IMR-90 (cell line): Measurements from ENCODE around the gene MGAT4C.

Experiments
- CHD1 ChIP-seq: IDR thresholded peaks from 2 replicates; pipeline ENCODE4 v1.6.1; 2012; ENCODE audit warnings: low read depth, low read length, improper control_type of control experiment
- CTCF ChIP-seq: conservative IDR thresholded peaks from 2 replicates; pipeline ENCODE4 v1.5.1; 2012; ENCODE audit warnings: mild to moderate bottlenecking, low read depth, low read length, improper control_type of control experiment
- FOS ChIP-seq: fragments of 150-350 bp; IDR thresholded peaks from 2 replicates; pipeline ENCODE4 v1.6.1; 2016; ENCODE audit warnings: low read depth, low read length
- MAFK ChIP-seq: IDR thresholded peaks from 2 replicates; pipeline ENCODE4 v1.6.1; 2012; ENCODE audit warnings: low read depth, low read length, improper control_type of control experiment
- POLR2A ChIP-seq: IDR thresholded peaks from 2 replicates; pipeline ENCODE4 v1.6.1; 2012; ENCODE audit warnings: mild to moderate bottlenecking, low read depth, low read length
- RAD21 ChIP-seq: IDR thresholded peaks from 2 replicates; pipeline ENCODE4 v1.6.1; 2012; ENCODE audit warnings: low read length, improper control_type of control experiment
- RCOR1 ChIP-seq: IDR thresholded peaks from 2 replicates; pipeline ENCODE4 v1.6.1; 2012; ENCODE audit warnings: mild to moderate bottlenecking, low read length, improper control_type of control experiment; ENCODE audit not compliant: insufficient replicate concordance
- SMC3 ChIP-seq: fragments of 150-350 bp; IDR thresholded peaks from 2 replicates; pipeline ENCODE4 v1.6.1; 2016; ENCODE audit warnings: low read depth, mild to moderate bottlenecking, antibody characterized with exemption, low read length, moderate library complexity
- USF2 ChIP-seq: fragments of 150-350 bp; IDR thresholded peaks from 2 replicates; pipeline ENCODE4 v1.6.1; 2017; ENCODE audit warnings: mild to moderate bottlenecking, antibody characterized with exemption, low read length, low read depth

- TF ChIP-seq CTCF, result no peak
- no peak for TF ChIP-seq RCOR1
- no peak for TF ChIP-seq FOS
- no peak for TF ChIP-seq POLR2A
- TF ChIP-seq MAFK, result no peak
- no peak for TF ChIP-seq SMC3
- TF ChIP-seq CHD1, result no peak
- TF ChIP-seq RAD21, result no peak
- no peak for TF ChIP-seq USF2
Measured at GRCh38 chr12:85993746-85994145, 262.4 kb downstream of the MGAT4C start.
